Activated naive CD8-positive, alpha-beta T cell treated with anti-CD3 and anti-CD28 coated beads, Interleukin-2, amount 10 ng/mL, durations not matched to agents 7 days and 5 days (primary cell): ENCODE results near the gene BPIFB3. TPM values are rescaled to one million over a fixed set of nuclear protein-coding genes. Genes with fewer than 3 reads are reported as not detected.

Experiments used
- ATAC-seq: fragments of 150-1000 bp; cut with Tn5 transposase; one replicate; pipeline ENCODE4 v1.10.0; 2021; ENCODE audit warnings: low read depth, moderate library complexity
- POLR2A ChIA-PET: fragments of 350-600 bp; sonication (Branson Sonifier 250); formaldehyde crosslinking; loops from one replicate; lab custom pipeline; 2021; ENCODE audit warnings: antibody characterized with exemption; lab: Charles Lee
- DNase-seq: peaks from one replicate; pipeline ENCODE4 v3.0.0; 2021
- H3K27ac Mint-ChIP-seq: one replicate; pipeline ENCODE4 v1.8.0; 2022; ENCODE audit warnings: mild to moderate bottlenecking, mixed read lengths
- H3K27me3 Mint-ChIP-seq: one replicate; pipeline ENCODE4 v1.8.0; 2022; ENCODE audit warnings: mild to moderate bottlenecking, moderate library complexity, mixed read lengths
- H3K36me3 Mint-ChIP-seq: one replicate; pipeline ENCODE4 v1.8.0; 2021; ENCODE audit warnings: mild to moderate bottlenecking, mixed read lengths
- H3K4me1 Mint-ChIP-seq: one replicate; pipeline ENCODE4 v1.8.0; 2021; ENCODE audit warnings: mixed read lengths
- H3K4me3 Mint-ChIP-seq: one replicate; pipeline ENCODE4 v1.8.0; 2022; ENCODE audit warnings: mild to moderate bottlenecking, moderate library complexity, mixed read lengths
- H3K9me3 Mint-ChIP-seq: one replicate; pipeline ENCODE4 v1.8.0; 2021; ENCODE audit warnings: mixed read lengths
- total RNA-seq, 2 experiments: library from RNA; stranded (reverse); gene quantifications; one replicate each; pipeline ENCODE4 v1.2.3, GENCODE V29; 2021

Gene BPIFB3
- total RNA-seq, 2 experiments from 2014 or later, result not detected

DNA sequence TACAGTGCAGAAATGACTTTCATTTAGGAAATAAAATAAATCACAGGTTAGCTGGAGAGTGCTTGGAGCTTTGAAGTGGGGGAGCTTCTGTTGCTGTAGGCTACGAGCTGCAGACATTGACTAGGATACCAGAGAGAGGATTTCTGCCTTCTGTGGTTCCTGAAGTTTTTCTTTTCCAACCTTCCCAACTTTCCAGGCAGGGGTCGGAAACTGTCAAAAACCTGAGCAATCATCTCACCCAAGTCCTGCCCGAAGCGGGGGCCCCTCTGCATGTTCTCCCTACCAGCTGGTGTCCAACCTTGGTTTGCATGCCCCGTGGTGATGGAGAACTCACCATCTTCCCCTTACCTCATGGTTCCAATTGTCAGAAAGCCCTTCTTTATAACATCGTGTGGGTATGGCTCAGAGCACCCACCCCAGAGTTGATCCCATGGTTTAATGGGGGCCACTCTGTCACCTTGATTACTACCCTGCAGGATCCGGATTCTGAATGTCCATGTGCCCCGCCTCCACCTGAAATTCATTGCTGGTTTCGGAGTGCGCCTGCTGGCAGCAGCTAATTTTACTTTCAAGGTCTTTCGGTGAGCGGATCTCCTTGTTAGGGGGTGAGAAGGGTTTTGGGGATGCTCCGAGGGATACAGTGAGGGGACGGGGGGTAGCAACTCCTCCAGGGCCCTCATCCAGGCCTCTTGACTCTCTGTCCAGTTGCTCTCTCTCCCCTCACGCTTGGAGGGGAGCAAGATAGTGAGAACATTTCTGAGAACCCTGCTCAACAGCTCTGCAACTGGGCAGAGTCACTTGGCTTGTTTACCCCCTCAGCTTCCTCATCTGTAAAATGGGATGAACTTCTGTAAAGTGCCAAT, 41.1 kb upstream of the BPIFB3 start:
- Mint-ChIP-seq H3K9me3 (no peaks in the 10 kb centered on the region), H3K36me3 (no peaks in the 10 kb centered on the region), H3K4me3 (no peak overlapping the region), H3K4me1 (no peaks in the 10 kb centered on the region), H3K27ac (no peak overlapping the region), H3K27me3 (no peaks in the 10 kb centered on the region)
- DNase-seq (no peak), ATAC-seq (no peak)
- POLR2A ChIA-PET, result no interaction called here

DNA sequence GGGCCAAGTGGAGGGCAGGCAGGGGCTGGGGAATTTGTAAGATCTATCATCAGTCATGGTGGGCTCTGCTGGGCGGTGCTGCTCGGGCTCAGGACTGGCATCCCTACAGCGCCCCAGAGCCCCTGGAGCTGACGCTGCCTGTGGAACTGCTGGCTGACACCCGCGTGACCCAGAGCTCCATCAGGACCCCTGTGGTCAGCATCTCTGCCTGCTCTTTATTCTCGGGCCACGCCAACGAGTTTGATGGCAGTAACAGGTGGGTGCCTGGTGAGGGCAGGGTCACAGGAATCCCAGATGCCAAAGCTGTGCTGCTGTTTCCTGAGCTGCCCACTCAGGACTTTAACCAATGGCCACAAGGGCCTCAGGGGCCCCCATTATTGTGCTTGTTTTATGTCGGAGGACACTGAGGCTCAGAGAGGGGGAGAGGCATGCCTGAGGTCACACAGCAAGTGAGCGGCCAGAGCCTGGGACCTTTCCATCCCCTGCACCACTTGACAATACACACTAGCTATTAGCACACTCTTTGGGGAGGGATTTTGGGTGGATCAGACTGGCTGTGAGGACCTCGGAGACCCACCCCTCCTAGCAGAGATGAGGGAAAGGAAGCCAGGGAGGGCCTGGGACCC, 39.9 kb upstream of the BPIFB3 start:
- no peaks in the 10 kb centered on the region for H3K36me3 Mint-ChIP-seq
- H3K4me1 Mint-ChIP-seq, result no peaks in the 10 kb centered on the region
- H3K9me3 Mint-ChIP-seq, result no peaks in the 10 kb centered on the region
- ATAC-seq (no peak), DNase-seq (no peak)
- H3K27me3 Mint-ChIP-seq, result no peaks in the 10 kb centered on the region
- H3K4me3 Mint-ChIP-seq, result no peak overlapping the region
- no peak overlapping the region for H3K27ac Mint-ChIP-seq
- POLR2A ChIA-PET, result no interaction called here

DNA sequence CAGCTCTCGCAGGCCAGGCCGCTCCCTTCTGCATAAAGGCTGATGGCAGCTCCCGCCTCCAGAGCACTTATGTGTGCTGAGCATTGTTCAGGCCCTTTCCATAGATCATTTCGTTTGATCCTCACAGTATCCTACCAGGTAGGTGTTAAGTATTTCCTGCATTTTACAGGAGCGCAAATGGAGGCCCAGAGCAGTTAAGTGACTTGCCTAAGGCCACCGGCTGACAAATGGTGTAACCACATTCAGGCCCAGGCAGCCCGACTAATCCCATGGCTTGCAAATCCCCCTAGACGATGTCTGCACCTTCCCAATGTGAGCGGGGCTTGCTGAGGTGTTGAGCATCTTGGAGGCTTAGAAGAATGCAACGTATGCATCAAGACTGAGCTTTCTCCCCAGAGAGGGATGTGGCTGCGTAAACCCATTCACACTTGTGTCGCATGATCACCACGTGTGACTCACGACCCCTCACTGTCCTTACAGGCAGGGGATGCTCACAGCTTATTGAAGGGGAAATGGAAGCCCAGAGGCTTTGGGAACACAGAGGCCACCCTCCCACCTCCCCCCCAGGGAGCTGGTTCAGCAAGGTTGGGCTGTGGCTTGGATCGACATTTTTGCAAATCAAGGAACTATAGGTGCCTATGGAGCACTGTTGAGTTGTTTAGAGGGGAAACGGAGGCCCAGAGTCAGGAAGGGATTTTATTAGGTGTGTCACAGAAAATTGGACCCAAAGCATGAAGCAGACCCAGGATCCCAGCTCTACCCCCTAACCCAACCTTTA, 39.2 kb upstream of the BPIFB3 start:
- DNase-seq (no peak), ATAC-seq (no peak)
- H3K9me3 Mint-ChIP-seq, result no peaks in the 10 kb centered on the region
- H3K4me1 Mint-ChIP-seq, result no peaks in the 10 kb centered on the region
- no peak overlapping the region for H3K27ac Mint-ChIP-seq
- H3K27me3 Mint-ChIP-seq, result no peaks in the 10 kb centered on the region
- H3K36me3 Mint-ChIP-seq, result no peaks in the 10 kb centered on the region
- no peak overlapping the region for H3K4me3 Mint-ChIP-seq
- POLR2A ChIA-PET, result no interaction called here

DNA sequence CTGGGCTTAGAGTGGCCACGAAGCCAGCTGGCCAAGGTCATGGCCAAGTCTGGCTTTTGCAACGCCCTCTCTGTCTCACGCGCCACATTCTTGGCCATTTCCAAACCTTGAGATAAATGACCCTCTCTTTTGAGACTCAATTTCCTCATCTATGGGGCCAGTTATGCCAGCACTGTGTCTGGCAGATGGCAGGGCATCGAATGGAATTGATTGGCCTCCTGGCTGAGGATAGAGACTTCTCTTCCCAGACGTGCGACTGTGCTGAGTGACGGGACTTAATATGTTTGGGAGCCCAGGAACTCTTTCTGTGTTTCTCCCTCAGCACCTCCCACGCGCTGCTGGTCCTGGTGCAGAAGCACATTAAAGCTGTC, 38.6 kb upstream of the BPIFB3 start:
- H3K4me3 Mint-ChIP-seq, result no peak overlapping the region
- DNase-seq (no peak), ATAC-seq (no peak)
- no peaks in the 10 kb centered on the region for H3K27me3 Mint-ChIP-seq
- POLR2A ChIA-PET, result no interaction called here
- H3K9me3 Mint-ChIP-seq, result no peaks in the 10 kb centered on the region
- H3K36me3 Mint-ChIP-seq, result no peaks in the 10 kb centered on the region
- no peaks in the 10 kb centered on the region for H3K4me1 Mint-ChIP-seq
- no peak overlapping the region for H3K27ac Mint-ChIP-seq

DNA sequence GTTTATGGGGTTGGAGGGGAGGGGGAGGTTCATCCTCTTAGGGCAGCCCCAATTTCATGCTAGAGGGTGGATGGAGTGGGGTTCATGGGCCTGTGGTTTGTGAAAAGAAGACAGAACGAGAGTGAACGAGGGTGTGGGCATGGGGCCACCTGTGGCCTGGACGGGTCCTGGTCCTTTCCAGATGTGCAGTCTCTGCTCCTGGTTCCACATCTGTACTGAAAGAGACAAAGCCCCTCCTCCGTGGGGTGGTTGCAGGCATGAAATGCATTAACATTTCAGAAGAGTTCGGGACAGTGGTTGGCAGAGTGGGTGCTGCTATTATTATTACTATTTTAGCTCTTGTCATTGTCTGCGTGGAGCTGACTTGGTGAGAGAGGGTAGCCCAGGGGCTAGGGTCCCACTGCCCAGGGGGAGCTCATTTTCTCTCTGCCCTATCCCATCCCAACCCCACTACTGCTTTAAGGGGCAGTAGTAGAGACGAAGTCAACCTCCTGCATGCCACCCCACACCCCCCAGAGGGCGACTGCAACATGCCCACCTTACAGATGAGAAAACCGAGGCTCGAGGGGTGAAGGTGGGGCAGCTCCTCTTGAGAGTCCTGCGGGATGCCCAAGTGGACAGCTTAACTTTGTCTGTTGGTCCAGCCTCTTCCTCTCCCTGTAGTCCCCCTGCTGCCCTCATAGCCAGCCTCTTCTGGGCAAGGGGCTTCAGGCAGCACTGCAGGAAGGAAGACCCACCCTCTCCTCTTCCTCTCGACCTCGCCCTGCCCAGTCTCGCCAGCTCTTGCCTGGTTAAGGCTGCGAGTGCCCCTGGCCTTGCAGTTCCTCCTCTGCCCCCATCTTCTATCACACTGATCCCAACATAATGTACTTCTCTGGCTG, 37.8 kb upstream of the BPIFB3 start:
- Mint-ChIP-seq H3K27ac (no peak overlapping the region), H3K4me3 (no peak overlapping the region), H3K36me3 (no peaks in the 10 kb centered on the region), H3K4me1 (no peaks in the 10 kb centered on the region), H3K27me3 (no peaks in the 10 kb centered on the region), H3K9me3 (no peaks in the 10 kb centered on the region)
- POLR2A ChIA-PET, result no interaction called here
- DNase-seq (no peak), ATAC-seq (no peak)

DNA sequence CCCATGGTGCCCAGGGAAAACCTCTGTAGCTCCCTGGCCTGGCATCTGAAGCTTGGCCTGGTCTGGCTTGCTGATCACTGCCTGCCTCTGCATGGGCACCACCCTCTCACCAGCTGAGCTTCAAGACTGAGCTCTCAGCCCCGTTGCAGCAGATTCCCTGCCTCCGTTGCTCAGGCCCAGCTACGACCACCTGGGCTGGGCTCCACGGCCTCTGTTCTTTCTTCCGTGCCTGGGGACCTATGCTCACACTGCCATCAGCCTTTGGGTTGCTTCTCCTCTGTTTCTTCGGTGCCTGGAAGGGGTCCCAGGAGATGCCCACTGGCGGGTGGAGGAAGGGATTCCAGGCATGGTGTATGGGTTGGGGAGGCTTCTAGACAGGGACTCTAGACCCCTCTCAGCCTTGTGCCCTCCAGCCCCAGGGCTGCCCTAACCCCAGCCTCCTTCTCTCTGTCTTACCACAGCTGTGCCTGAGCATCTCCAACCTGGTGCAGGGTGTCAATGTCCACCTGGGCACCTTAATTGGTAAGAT, 37.1 kb upstream of the BPIFB3 start:
- ATAC-seq, result no peak
- Mint-ChIP-seq H3K36me3 (no peaks in the 10 kb centered on the region), H3K4me3 (no peak overlapping the region), H3K27me3 (no peaks in the 10 kb centered on the region), H3K4me1 (no peaks in the 10 kb centered on the region), H3K9me3 (no peaks in the 10 kb centered on the region), H3K27ac (no peak overlapping the region)
- POLR2A ChIA-PET, result no interaction called here
- DNase-seq, result no peak

DNA sequence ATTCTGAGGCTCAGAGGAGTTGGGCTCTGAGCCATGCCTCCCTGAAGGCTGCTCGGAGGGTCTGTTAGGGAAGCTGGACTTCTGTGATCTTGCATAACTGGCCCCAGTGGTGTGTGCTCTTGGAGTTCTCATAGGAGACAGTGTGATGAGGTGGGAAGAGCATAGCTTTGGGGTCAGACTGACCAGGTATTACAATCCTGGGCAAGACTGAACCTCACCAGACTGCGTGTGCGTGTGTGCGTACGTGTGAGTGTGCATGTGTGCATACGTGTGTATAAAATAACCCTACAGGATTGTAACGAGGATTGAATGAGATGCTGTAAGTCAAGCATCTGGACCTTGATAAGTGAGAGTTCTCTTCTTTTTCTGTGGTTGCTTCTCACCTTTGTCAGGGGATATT, 36.2 kb upstream of the BPIFB3 start:
- DNase-seq (no peak), ATAC-seq (no peak)
- POLR2A ChIA-PET, result no interaction called here
- no peaks in the 10 kb centered on the region for H3K9me3 Mint-ChIP-seq
- no peaks in the 10 kb centered on the region for H3K36me3 Mint-ChIP-seq
- H3K4me1 Mint-ChIP-seq, result no peaks in the 10 kb centered on the region
- H3K27ac Mint-ChIP-seq, result peak overlapping the region; percentile 23
- H3K27me3 Mint-ChIP-seq, result no peaks in the 10 kb centered on the region
- H3K4me3 Mint-ChIP-seq, result no peak overlapping the region

DNA sequence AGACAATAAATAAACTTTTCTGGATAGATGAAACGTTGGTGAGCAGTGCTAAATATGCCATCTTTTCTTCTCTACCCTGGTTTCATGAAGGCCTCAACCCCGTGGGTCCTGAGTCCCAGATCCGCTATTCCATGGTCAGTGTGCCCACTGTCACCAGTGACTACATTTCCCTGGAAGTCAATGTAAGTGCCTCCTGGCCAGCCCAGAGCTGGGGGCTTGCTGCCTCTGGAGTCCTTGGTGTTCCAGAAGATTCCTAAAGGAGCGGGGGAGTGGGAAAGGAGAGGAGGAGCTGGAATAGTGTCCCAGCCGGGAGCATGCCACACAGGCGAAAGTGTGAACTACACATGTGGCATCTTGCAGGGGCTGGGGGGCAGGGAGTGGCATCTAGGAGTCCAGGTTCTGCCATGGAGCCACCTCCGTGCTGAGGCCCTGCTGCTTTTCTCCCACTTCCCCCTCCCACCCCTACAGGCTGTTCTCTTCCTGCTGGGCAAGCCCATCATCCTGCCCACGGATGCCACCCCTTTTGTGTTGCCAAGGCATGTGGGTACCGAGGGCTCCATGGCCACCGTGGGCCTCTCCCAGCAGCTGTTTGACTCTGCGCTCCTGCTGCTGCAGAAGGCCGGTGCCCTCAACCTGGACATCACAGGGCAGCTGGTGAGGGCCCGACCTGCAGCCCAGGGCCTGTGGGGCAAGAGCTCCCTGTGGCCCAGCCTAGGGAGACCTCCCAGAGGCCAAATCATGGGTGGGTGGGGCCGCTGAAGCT, 35.4 kb upstream of the BPIFB3 start:
- Mint-ChIP-seq H3K27me3 (no peaks in the 10 kb centered on the region), H3K4me1 (no peaks in the 10 kb centered on the region), H3K4me3 (no peak overlapping the region), H3K9me3 (no peaks in the 10 kb centered on the region), H3K36me3 (no peaks in the 10 kb centered on the region), H3K27ac (no peak overlapping the region)
- DNase-seq, result no peak
- no peak for ATAC-seq
- POLR2A ChIA-PET, result no interaction called here

DNA sequence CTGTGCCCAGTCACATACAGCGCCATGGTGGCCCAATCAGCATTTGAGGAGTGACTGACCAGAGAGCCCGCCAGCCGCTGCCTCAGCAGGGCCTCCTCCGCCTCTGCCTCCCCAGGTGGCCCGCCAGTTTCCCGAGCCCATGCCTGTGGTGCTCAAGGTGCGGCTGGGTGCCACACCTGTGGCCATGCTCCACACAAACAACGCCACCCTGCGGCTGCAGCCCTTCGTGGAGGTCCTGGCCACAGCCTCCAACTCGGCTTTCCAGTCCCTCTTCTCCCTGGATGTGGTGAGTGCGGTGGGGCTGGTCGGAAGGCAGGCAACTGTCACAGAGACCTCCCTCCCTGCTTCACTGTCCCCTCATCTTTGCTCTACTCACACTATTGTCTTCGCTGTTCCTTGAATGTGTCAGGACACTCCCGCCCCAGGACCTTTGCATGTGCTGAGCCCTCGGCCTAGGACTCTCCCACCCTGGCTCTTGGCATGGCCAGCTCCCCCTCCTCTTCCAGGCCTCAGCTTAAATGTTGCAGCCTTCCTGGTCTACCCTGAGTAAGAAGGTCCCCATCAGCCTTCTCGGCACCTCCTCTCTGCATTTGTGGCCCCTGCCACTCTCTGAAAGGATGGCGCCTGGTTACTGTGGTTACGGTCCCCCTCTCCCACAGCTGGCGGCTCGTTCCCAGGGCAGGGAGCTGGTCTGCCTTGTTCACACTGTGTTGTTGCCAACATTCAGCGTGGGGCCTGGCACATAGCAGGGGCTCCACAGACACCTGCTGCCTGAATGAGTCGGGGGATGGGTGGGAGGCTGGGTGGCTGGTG, 34.0 kb upstream of the BPIFB3 start:
- no peak for ATAC-seq
- Mint-ChIP-seq H3K4me1 (no peaks in the 10 kb centered on the region), H3K27me3 (no peaks in the 10 kb centered on the region), H3K9me3 (no peaks in the 10 kb centered on the region), H3K27ac (no peak overlapping the region), H3K4me3 (no peak overlapping the region), H3K36me3 (no peaks in the 10 kb centered on the region)
- DNase-seq, result no peak
- POLR2A ChIA-PET, result no interaction called here

DNA sequence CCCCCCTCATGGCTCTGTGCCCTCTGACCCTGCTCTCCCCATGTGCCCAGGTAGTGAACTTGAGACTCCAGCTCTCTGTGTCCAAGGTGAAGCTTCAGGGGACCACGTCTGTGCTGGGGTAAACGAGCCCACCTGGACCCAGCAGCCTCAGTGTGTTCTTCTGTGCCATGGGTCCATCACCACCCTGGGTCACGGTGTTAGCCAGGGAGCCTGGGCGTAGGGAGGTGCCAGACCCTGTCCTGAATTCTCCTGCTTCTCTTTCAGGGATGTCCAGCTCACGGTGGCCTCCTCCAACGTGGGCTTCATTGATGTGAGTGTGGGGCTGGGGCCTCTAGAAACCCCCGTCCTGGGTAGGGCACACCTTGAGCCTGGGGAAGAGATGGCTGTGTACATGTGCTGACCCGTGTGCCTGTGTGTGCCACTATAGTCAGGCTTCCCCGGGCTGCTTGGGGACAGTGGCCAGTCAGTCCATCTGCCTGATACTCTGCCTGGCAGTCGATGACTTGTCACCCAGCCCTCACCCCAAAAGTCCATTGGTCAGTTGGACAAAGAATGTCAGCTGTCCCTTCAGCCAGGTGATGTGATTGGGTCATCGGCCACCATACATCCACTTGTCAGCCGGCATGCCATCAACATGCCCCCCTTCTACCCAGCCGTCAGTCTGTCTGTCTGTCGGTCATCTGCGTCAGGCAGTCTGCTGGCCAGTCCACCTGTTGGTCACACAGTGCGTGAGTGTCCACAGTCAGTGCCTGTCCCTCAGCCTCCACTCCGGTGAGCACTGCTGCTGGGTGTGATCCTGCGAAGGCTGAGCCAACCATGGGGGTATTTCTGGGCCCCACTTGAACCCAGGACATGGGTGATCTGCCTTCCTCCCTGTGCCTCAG, 33.2 kb upstream of the BPIFB3 start:
- Mint-ChIP-seq H3K36me3 (no peaks in the 10 kb centered on the region), H3K4me1 (no peaks in the 10 kb centered on the region), H3K27me3 (no peaks in the 10 kb centered on the region), H3K4me3 (no peak overlapping the region), H3K27ac (no peak overlapping the region), H3K9me3 (no peaks in the 10 kb centered on the region)
- POLR2A ChIA-PET, result no interaction called here
- DNase-seq (no peak), ATAC-seq (no peak)

DNA sequence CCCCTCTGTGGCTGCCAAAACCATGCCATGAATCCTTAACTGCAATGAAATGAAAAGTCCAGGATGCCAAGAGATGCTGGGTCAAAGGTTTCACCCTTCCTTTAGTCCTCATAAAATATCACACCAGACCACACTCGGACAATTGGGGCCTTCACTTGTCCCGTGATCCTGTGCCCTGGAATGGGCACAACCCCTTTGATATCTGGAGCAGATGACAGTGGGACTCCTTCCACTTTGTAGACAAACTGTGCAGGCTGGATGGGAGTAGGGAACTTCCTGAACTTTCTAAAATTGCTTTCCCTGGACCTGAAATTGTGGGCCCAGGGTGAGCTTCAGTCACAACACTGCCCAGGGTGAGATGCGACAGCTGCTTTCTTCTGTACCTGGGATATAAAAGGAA, 31.8 kb upstream of the BPIFB3 start:
- no peak for DNase-seq
- Mint-ChIP-seq H3K27me3 (no peaks in the 10 kb centered on the region), H3K9me3 (no peaks in the 10 kb centered on the region), H3K4me1 (no peaks in the 10 kb centered on the region), H3K4me3 (no peak overlapping the region), H3K36me3 (no peaks in the 10 kb centered on the region), H3K27ac (no peak overlapping the region)
- ATAC-seq, result no peak
- POLR2A ChIA-PET, result no interaction called here
